Spleen (tissue), 11 donors: ENCODE results near the gene PCF11. TPM values are rescaled to one million over a fixed set of nuclear protein-coding genes. Genes with fewer than 3 reads are reported as not detected.

Experiments used
- DNase-seq: peaks from one replicate; pipeline ENCODE4 v3.0.0-alpha.2; 2020
- H3K27ac ChIP-seq, 8 donors: fragments of 200-600 bp; sonication (generic) in 7 of 8; 1 replicate in 4 of 8; 2 replicates in 4 of 8; pipeline versions ENCODE4 v1.5.0 to v1.8.0; 2016 to 2021; ENCODE audit warnings: inconsistent platforms in 4 of 8, mild to moderate bottlenecking in 4 of 8, moderate library complexity in 1 of 8
- H3K27me3 ChIP-seq, 7 donors: fragments of 200-600 bp; sonication (generic) in 6 of 7; replicated peaks in 1 of 7; 1 replicate in 4 of 7; 2 replicates in 3 of 7; pipeline versions ENCODE4 v1.5.0 to v1.8.0; 2016 to 2021; ENCODE audit warnings: inconsistent platforms in 3 of 7, mild to moderate bottlenecking in 1 of 7
- H3K36me3 ChIP-seq, 6 donors: fragments of 200-600 bp; sonication (generic) in 5 of 6; 1 replicate in 4 of 6; 2 replicates in 2 of 6; pipeline versions ENCODE4 v1.5.0 to v1.8.0; 2016 to 2021; ENCODE audit warnings: inconsistent platforms in 2 of 6
- H3K4me1 ChIP-seq, 6 donors: fragments of 200-600 bp; sonication (generic) in 5 of 6; 1 replicate in 3 of 6; 2 replicates in 3 of 6; pipeline versions ENCODE4 v1.5.0 to v1.8.0; 2016 to 2021; ENCODE audit warnings: inconsistent platforms in 3 of 6
- H3K4me3 ChIP-seq, 8 donors: fragments of 200-600 bp; sonication (generic) in 7 of 8; 1 replicate in 4 of 8; 2 replicates in 4 of 8; pipeline versions ENCODE4 v1.5.0 to v1.8.0; 2016 to 2021; ENCODE audit warnings: inconsistent platforms in 4 of 8, mild to moderate bottlenecking in 4 of 8, moderate library complexity in 2 of 8
- H3K9me3 ChIP-seq, 8 donors: fragments of 200-600 bp; sonication (generic) in 7 of 8; 1 replicate in 4 of 8; 2 replicates in 4 of 8; pipeline versions ENCODE4 v1.5.0 to v1.8.0; 2016 to 2021; ENCODE audit warnings: inconsistent platforms in 4 of 8
- CTCF ChIP-seq, 11 experiments: fragments of 200-600 bp in 7 of 11; fragments of 450-650 bp in 4 of 11; sonication (generic) in 4 of 11; IDR thresholded peaks in 8 of 11; conservative IDR thresholded peaks in 3 of 11; 1 replicate in 7 of 11; 2 replicates in 4 of 11; pipeline versions ENCODE4 v1.4.0 to v1.8.0; 2016 to 2021; ENCODE audit warnings: antibody characterized with exemption in 11 of 11, inconsistent platforms in 4 of 11, mild to moderate bottlenecking in 1 of 11
- POLR2A ChIP-seq, 3 donors: fragments of 450-650 bp; IDR thresholded peaks; one replicate each; pipeline ENCODE4 v1.5.1; 2017; ENCODE audit warnings: antibody characterized with exemption in 3 of 3, mild to moderate bottlenecking in 1 of 3
- POLR2AphosphoS5 ChIP-seq, 3 donors: sonication (generic); formaldehyde crosslinking; IDR thresholded peaks; one replicate each; pipeline ENCODE4 v1.5.1; 2017; ENCODE audit warnings: antibody characterized with exemption in 3 of 3
- WGBS, 5 donors: extraction: QIAGEN DNeasy Blood & Tissue Kit in 3 of 5; methylation state at CpG; one replicate each; pipeline versions ENCODE4 v1.1.5 to v1.1.7; 2013 to 2018; 5-methylcytosine and 5-hydroxymethylcytosine counted together
- intact Hi-C: fragments of 100-400 bp; cut with DNase I; formaldehyde crosslinking; loops from one replicate; pipeline ENCODE4 v1.15.0; 2023; ENCODE audit warnings: low total_unique reads
- polyA plus RNA-seq, 3 donors: library from polyadenylated mRNA; stranded (reverse); fragments of 200-250 nt; gene quantifications; one replicate each; pipeline ENCODE4 v1.2.1, GENCODE V29; 2013
- total RNA-seq, 7 donors: library from RNA; depleted of rRNA in 3 of 7; stranded (reverse); fragments of >200 nt in 3 of 7; fragmentation: NEBNext Ultra II Directional in 4 of 7; extraction: Animal tissue kit (Norgen Biotek cat#: 25700) in 4 of 7; gene quantifications; one replicate each; pipeline versions ENCODE4 v1.1.0 to v1.2.1, GENCODE V29; 2016 to 2021
- donor health status: healthy with polysubstance abuse.
- donor health status: DM: no; HTN: no; CAD: no; lungs with moderate emphysema.
- donor health status: DM: no; HTN: no; CAD: no.
- donor health status: Bipolar disorder and iron deficiency.
- donor health status: healthy.
- donor health status: DM: no; HTN: no; CAD: no.
- donor health status: DM: yes; HTN: yes; CAD: no.

PCF11 gene
- total and polyA plus RNA-seq, 10 donors, result 34.4 to 120 (median 88.7) TPM

GRCh38 chr11:83181815-83182214 lies 24.9 kb downstream of the PCF11 start:
- Histone ChIP-seq H3K4me1 (peaks cover under 1 to 57% (median 8%) of the 10 kb centered on the region in 6 donors), H3K27ac (peak overlapping the region in 2 of 8 donors; percentile 27 to 36), H3K27me3 (no peaks in the 10 kb centered on the region), H3K36me3 (peaks cover 2 to 100% (median 93%) of the 10 kb centered on the region in 6 donors), H3K9me3 (no peaks in the 10 kb centered on the region), H3K4me3 (no peak overlapping the region)
- DNase-seq, result no peak
- no peak for TF ChIP-seq CTCF (IDR thresholded peaks at IDR 0.05 in 8 of 11, conservative IDR thresholded peaks at IDR 0.05 in 3 of 11)
- TF ChIP-seq POLR2A (IDR thresholded peaks at IDR 0.05), result no peak
- no peak for TF ChIP-seq POLR2AphosphoS5 (IDR thresholded peaks at IDR 0.05)
- 48 to 55% (median 53%) methylated on average over 2 of the region's 2 CpGs for WGBS, 5 donors
- intact Hi-C loops, result no loop called here

- 84 to 100% (median 93%) methylated on average over 1 of the region's 1 CpG for WGBS, 5 donors
- peaks cover 0 to 96% (median 81%) of the 10 kb centered on the region in 6 donors for H3K36me3 ChIP-seq
- H3K4me3 ChIP-seq, result no peak overlapping the region
- TF ChIP-seq POLR2A (IDR thresholded peaks at IDR 0.05), result no peak
- no peak for TF ChIP-seq CTCF (IDR thresholded peaks at IDR 0.05 in 8 of 11, conservative IDR thresholded peaks at IDR 0.05 in 3 of 11)
- no peak for TF ChIP-seq POLR2AphosphoS5 (IDR thresholded peaks at IDR 0.05)
- intact Hi-C loops, result no loop called here
- no peak for DNase-seq
- peaks cover 0 to 21% (median 4%) of the 10 kb centered on the region in 6 donors for H3K4me1 ChIP-seq
- no peaks in the 10 kb centered on the region for H3K9me3 ChIP-seq
- no peak overlapping the region for H3K27ac ChIP-seq
- H3K27me3 ChIP-seq, result no peaks in the 10 kb centered on the region
Observed at GRCh38 chr11:83185767-83186166, 28.8 kb downstream of the PCF11 start.

- H3K4me1 ChIP-seq, result peaks cover 2 to 25% (median 13%) of the 10 kb centered on the region in 6 donors
- intact Hi-C loops, result no loop called here
- no peaks in the 10 kb centered on the region for H3K27me3 ChIP-seq
- no peak for TF ChIP-seq CTCF (IDR thresholded peaks at IDR 0.05 in 8 of 11, conservative IDR thresholded peaks at IDR 0.05 in 3 of 11)
- no peak for TF ChIP-seq POLR2A (IDR thresholded peaks at IDR 0.05)
- peak in 1 of 3 donors; percentile 44 for TF ChIP-seq POLR2AphosphoS5 (IDR thresholded peaks at IDR 0.05)
- DNase-seq, result no peak
- peaks cover 0 to 95% (median 75%) of the 10 kb centered on the region in 6 donors for H3K36me3 ChIP-seq
- H3K27ac ChIP-seq, result no peak overlapping the region
- WGBS, 5 donors, result 82 to 97% (median 95%) methylated on average over 4 of the region's 4 CpGs
- no peak overlapping the region for H3K4me3 ChIP-seq
- no peaks in the 10 kb centered on the region for H3K9me3 ChIP-seq
Observed at GRCh38 chr11:83187465-83187864, 30.5 kb downstream of the PCF11 start.

- H3K27ac ChIP-seq, result no peak overlapping the region
- DNase-seq, result no peak
- peaks cover 0 to 54% (median 38%) of the 10 kb centered on the region in 6 donors for H3K36me3 ChIP-seq
- H3K27me3 ChIP-seq, result no peaks in the 10 kb centered on the region
- no peak overlapping the region for H3K4me3 ChIP-seq
- no peaks in the 10 kb centered on the region for H3K9me3 ChIP-seq
- intact Hi-C loops, result loop anchor here (5.0 to 10.0 kb wide), 2 partner anchors 34 to 287 kb away; partner anchors contain the start of genes DDIAS, PCF11 and PRCP
- H3K4me1 ChIP-seq, result peaks cover 11 to 46% (median 37%) of the 10 kb centered on the region in 6 donors
- TF ChIP-seq POLR2AphosphoS5 (IDR thresholded peaks at IDR 0.05), result no peak
- no peak for TF ChIP-seq POLR2A (IDR thresholded peaks at IDR 0.05)
- TF ChIP-seq CTCF (IDR thresholded peaks at IDR 0.05 in 8 of 11, conservative IDR thresholded peaks at IDR 0.05 in 3 of 11), result no peak
- WGBS, 5 donors, result 97 to 99% (median 99%) methylated on average over 5 of the region's 5 CpGs
Observed at GRCh38 chr11:83191491-83191890, 34.6 kb downstream of the PCF11 start.
